HG03460 (cell line): ENCODE measurements around the gene BRS3.
A peak's percentile ranks its signal among the peaks of the same experiment; 100 is the strongest.

Experiments
- ATAC-seq: cut with Tn5 transposase; IDR thresholded peaks from one replicate; pipeline ENCODE4 v1.9.1; 2021; ENCODE audit not compliant: unreplicated experiment

The BRS3 gene

GRCh38 chrX:136493011-136493410 is 5.3 kb downstream of the BRS3 start:
- no peak for ATAC-seq

GRCh38 chrX:136495043-136495442 is 7.3 kb downstream of the BRS3 start:
- no peak for ATAC-seq

DNA sequence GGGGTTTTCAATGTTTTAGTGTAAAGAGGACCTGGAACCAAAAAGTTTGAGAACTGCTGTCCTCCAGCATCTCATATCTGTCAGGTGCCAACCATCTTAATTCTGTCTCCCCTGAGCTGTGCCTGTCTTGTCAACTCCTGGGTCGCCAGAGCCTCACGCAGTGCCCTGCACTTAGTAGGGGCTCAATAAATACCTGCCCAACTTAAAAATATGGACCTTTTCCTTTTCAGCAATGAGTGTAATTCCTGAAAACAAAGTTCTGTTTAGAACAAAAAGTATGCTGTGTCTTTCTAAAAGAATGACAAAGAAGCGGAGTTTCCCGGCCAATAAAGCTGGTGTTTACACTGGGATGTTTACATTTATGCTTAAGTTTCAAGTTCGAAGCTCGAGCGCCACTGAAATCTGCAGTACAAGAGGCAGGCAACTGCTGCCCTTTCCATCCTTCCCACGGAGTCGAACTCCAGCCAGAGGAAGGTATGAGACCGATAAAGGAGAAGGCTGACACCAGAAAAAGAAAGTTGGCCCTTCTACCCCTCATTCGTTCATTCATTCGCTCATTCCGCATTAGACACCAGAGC is 8.5 kb downstream of the BRS3 start:
- no peak for ATAC-seq

GRCh38 chrX:136496764-136497555 is 9.2 kb downstream of the BRS3 start:
- peak; percentile 78 for ATAC-seq

GRCh38 chrX:136497556-136498052 is 9.9 kb downstream of the BRS3 start, which contains the start of gene HTATSF1:
HTATSF1 (plus strand) TSS chrX:136497592; CDS start chrX:136497685, 93 bp downstream.
- peak; percentile 13 for ATAC-seq

GRCh38 chrX:136519069-136519468 is 31.3 kb downstream of the BRS3 start:
- no peak for ATAC-seq

DNA sequence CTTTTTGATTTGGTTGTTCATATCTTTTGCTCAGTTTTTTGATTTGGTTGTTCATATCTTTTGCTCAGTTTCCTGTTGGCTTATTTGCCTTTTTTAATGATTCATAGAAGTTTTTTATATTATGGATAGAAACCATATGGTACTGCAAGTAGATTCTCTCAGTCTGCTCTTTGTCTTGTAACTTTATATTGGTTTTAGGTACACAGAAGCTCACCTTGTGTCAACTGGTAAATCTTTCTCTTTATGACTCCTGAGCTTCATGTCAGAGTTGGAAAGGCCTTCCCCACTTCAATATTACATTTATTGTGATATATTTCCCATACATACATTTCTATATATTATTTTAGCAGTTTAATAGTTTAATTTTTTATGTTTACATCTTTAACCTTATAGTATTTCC is 36.0 kb downstream of the BRS3 start:
- ATAC-seq, result no peak

GRCh38 chrX:136525738-136526606 is 38.2 kb downstream of the BRS3 start:
- ATAC-seq, result no peak

- ATAC-seq, result no peak
These were observed 41.0 kb downstream of the BRS3 start for GRCh38 chrX:136528645-136529315.

GRCh38 chrX:136529795-136530194 is 42.0 kb downstream of the BRS3 start:
- ATAC-seq, result no peak

- no peak for ATAC-seq
These were observed 44.2 kb downstream of the BRS3 start, which contains the start of gene VGLL1 for GRCh38 chrX:136531951-136532350. VGLL1 (plus strand) TSS chrX:136532215; CDS start chrX:136536021, 3,806 bp downstream.

- no peak for ATAC-seq
These were observed 46.4 kb downstream of the BRS3 start for GRCh38 chrX:136534131-136534530.

DNA sequence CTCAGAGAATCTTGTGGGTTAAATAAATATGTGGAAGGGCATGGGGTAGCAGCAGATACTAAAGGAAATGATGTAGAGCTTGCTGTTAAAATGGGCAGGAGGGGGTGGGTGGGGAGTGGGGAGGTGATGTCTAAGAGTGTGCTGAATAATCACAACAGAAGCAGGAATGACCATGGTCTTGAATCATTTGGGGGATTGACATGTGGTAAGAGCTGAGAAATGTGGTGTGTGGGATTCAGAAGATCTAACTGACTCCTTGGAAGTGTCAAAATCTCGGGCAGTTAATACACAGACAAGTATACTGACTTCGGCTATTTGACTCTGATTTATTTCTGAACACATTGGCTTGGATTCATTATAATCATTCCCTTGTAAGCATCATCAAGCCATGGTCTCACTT is 51.1 kb downstream of the BRS3 start:
- no peak for ATAC-seq

DNA sequence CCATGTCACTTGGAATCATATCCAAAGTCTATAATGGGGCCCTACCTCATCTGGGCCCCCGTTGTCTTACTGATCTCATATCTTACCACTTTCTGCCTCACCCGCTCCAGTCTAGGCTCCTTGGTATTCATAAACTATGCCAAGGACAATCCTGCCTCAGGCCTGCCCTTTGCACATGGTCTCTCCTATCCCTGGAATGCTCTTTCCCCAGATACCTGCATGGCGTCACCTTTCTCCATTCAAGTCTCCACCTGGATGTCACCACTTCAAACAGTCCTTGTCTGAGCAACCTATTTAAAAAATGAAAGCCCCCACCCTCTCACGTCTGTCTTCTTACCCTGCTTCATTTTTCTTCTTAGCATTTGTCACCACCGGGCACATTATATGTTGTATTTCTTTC is 52.5 kb downstream of the BRS3 start:
- no peak for ATAC-seq

DNA sequence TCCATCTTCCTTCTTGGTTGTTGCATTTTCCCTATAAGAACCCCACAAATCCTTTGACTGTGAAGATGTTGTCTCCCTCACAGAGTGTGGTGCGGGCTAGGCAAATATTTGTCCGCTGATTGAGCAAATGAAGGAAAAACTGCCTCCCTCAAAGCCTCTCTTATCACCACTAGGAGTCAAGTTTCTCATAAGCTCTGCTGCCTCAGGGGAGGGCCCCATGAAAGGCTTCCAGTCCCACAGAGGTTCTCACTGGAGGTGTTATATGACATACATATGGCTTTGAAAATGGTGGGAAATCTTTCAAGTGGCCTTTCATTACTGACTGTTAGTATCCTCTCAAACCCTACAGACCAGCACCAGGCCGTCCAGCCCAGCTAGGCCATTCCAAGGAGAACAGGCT is 53.5 kb downstream of the BRS3 start:
- no peak for ATAC-seq

DNA sequence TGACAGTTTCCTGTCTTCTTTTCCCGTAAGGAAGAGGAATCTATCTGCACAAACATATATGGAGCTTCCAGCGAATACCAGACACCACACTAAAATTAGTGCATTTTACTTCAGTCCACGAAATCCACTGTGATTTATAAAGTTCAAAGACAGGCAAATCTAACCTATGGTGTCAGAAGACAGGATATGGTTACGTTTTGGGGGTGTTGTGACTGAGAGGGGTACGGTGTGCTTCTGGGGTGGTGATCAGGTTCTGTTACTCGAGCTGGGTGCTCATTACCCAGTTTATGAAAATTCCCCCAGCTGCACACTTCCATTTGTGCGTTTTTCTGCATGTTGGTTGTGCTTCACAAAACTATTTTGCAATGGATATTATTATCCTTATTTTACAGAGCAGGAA is 54.5 kb downstream of the BRS3 start:
- no peak for ATAC-seq
